GM12878 (cell line): Measurements from ENCODE around the gene FATE1. TPM values are rescaled to one million over a fixed set of nuclear protein-coding genes. Genes with fewer than 3 reads are reported as not detected.

Source experiments
- ATAC-seq: fragments of 200-7000 bp; cut with Tn5 transposase; 3 replicates; pipeline ENCODE4 v1.9.1; 2020; ENCODE audit warnings: mild to moderate bottlenecking, moderate library complexity
- BruUV-seq: library from RNA; stranded (reverse); fragments of 400-500 nt; replicated peaks from 2 replicates; lab custom pipeline; 2021; lab: Mats Ljungman, UMichigan
- CTCF ChIA-PET: fragments of 300-600 bp; sonication (Branson Sonifier 250); formaldehyde crosslinking; extraction: SDS; loops from one replicate; lab custom pipeline; 2021; ENCODE audit warnings: inconsistent platforms; lab: Yijun Ruan, JAX
- POLR2A ChIA-PET: fragments of 350-600 bp; formaldehyde crosslinking; extraction: SDS; loops from one replicate; lab custom pipeline; 2021; ENCODE audit warnings: inconsistent platforms; lab: Charles Lee
- RAD21 ChIA-PET: fragments of 300-600 bp; sonication (Branson Sonifier 250); formaldehyde crosslinking; loops from one replicate; lab custom pipeline; 2023; ENCODE audit warnings: antibody characterized with exemption; ENCODE audit not compliant: unreplicated experiment; lab: Charles Lee
- SMC1A ChIA-PET: fragments of 300-600 bp; sonication (Branson Sonifier 250); formaldehyde crosslinking; loops from one replicate; lab custom pipeline; 2023; ENCODE audit not compliant: unreplicated experiment, uncharacterized antibody; lab: Charles Lee
- DNase-seq: peaks from one replicate; pipeline ENCODE4 v3.0.0-alpha.2; 2011; ENCODE audit warnings: low read depth, low spot score
- FAIRE-seq: peaks from 3 replicates; lab custom pipeline; 2011; peaks lifted over from hg19 to GRCh38; lab: Jason Lieb, UNC
- H2AFZ ChIP-seq: 2 replicates; pipeline ENCODE4 v1.6.0; 2011; ENCODE audit warnings: low read depth, low read length, control low read depth; ENCODE audit not compliant: control insufficient read depth
- H3K27ac ChIP-seq: 2 replicates; pipeline ENCODE4 v1.5.1; 2011; ENCODE audit warnings: control low read depth; ENCODE audit not compliant: control insufficient read depth, insufficient read depth
- H3K27me3 ChIP-seq, 2 experiments: replicated peaks in 1 of 2; 2 replicates each; pipeline versions ENCODE4 v1.6.0 to v1.6.1; 2011; ENCODE audit warnings: low read length in 1 of 2; ENCODE audit not compliant: control insufficient read depth in 2 of 2, insufficient read depth in 2 of 2
- H3K36me3 ChIP-seq, 2 experiments: 2 replicates each; pipeline ENCODE4 v1.5.1; 2011; ENCODE audit warnings: low read length in 1 of 2; ENCODE audit not compliant: control insufficient read depth in 2 of 2, insufficient read depth in 2 of 2
- H3K4me1 ChIP-seq: 2 replicates; pipeline ENCODE4 v1.6.1; 2011; ENCODE audit warnings: mild to moderate bottlenecking, low read length, moderate library complexity, mixed read lengths; ENCODE audit not compliant: control insufficient read depth, insufficient read depth
- H3K4me2 ChIP-seq: 2 replicates; pipeline ENCODE4 v1.6.0; 2011; ENCODE audit warnings: control low read depth; ENCODE audit not compliant: control insufficient read depth, insufficient read depth
- H3K4me3 ChIP-seq: fragments of 200-600 bp; sonication (generic); 2 replicates; pipeline ENCODE4 v1.5.1; 2016
- H3K79me2 ChIP-seq: 2 replicates; pipeline ENCODE4 v1.6.0; 2011; ENCODE audit warnings: low read length; ENCODE audit not compliant: control insufficient read depth, insufficient read depth
- H3K9ac ChIP-seq: 2 replicates; pipeline ENCODE4 v1.8.0; 2011; ENCODE audit warnings: low read length, control low read depth, mixed read lengths; ENCODE audit not compliant: control insufficient read depth, insufficient read depth
- H3K9me3 ChIP-seq: replicated peaks from 3 replicates; pipeline ENCODE4 v1.5.1; 2011; ENCODE audit warnings: mild to moderate bottlenecking, low read length; ENCODE audit not compliant: control insufficient read depth, insufficient read depth
- H4K20me1 ChIP-seq: 2 replicates; pipeline ENCODE4 v1.6.0; 2011; ENCODE audit not compliant: control insufficient read depth, insufficient read depth
- NR2C2 ChIP-seq: IDR thresholded peaks from 2 replicates; pipeline ENCODE4 v1.6.1; 2011; ENCODE audit warnings: borderline replicate concordance, low read depth; ENCODE audit not compliant: control insufficient read depth, insufficient read length
- PAX5 ChIP-seq: IDR thresholded peaks from 2 replicates; pipeline ENCODE4 v1.6.1; 2011; ENCODE audit warnings: low read depth, low read length, borderline replicate concordance
- POLR2AphosphoS5 ChIP-seq: IDR thresholded peaks from 2 replicates; pipeline ENCODE4 v1.6.1; 2011; ENCODE audit warnings: mild to moderate bottlenecking, low read length, inconsistent platforms
- TCF7 ChIP-seq: IDR thresholded peaks from 2 replicates; pipeline ENCODE4 v1.6.1; 2014; ENCODE audit warnings: antibody characterized with exemption, borderline replicate concordance
- ZZZ3 ChIP-seq: IDR thresholded peaks from 2 replicates; pipeline ENCODE4 v1.6.1; 2011; ENCODE audit warnings: low read depth; ENCODE audit not compliant: control insufficient read depth, insufficient read length
- WGBS: methylation state at CpG from one replicate; pipeline ENCODE4 v1.1.6; 2016; ENCODE audit warnings: low lambda C conversion rate; ENCODE audit not compliant: insufficient replicate concordance, insufficient coverage; ENCODE audit errors: missing lambda C conversion rate; 5-methylcytosine and 5-hydroxymethylcytosine counted together
- in situ Hi-C: fragments of 300-500 bp; cut with MboI; formaldehyde crosslinking; loops from 9 replicates; pipeline ENCODE4 v1.14.3; 2018; ENCODE audit warnings: mixed read lengths
- intact Hi-C: fragments of 100-400 bp; cut with micrococcal nuclease; formaldehyde crosslinking; loops from one replicate; pipeline ENCODE4 v1.14.2; 2022; ENCODE audit not compliant: unreplicated experiment
- polyA plus RNA-seq, 11 experiments: library from polyadenylated mRNA; depleted of rRNA in 4 of 11; unstranded in 6 of 11; stranded (reverse) in 5 of 11; fragments of >200 nt; fragmentation: Nextera tagmentation in 4 of 11; fragmentation: Illumina TruSeq in 1 of 11; extraction: Ambion mirVana in 4 of 11; extraction: Trizol in 1 of 11; gene quantifications; 1 replicate in 1 of 11; 2 replicates in 10 of 11; pipeline versions ENCODE4 v1.2.1 to v1.2.3, GENCODE V29; 2011 to 2016; ENCODE audit warnings: inconsistent platforms in 2 of 11, missing spikeins in 2 of 11, low read depth in 1 of 11
- total RNA-seq, 4 experiments: library from RNA; depleted of rRNA in 3 of 4; stranded (reverse); fragments of >200 nt in 3 of 4; fragmentation: Illumina TruSeq in 1 of 4; extraction: Trizol in 1 of 4; gene quantifications; 2 replicates each; pipeline versions ENCODE4 v1.2.1 to v1.2.3, GENCODE V29; 2013 to 2021
- TF ChIP-seq, protein P1 (sequence below): fragments of 450-650 bp; IDR thresholded peaks from 2 replicates; pipeline ENCODE4 v1.6.1; 2017; ENCODE audit warnings: borderline replicate concordance

The FATE1 gene
- total and polyA plus RNA-seq, 10 of the 15 experiments (the other 5 are each of a cell fraction or from before 2014, with no cell fraction given) = 0.26 to 0.28 TPM; not detected in 8

DNA sequence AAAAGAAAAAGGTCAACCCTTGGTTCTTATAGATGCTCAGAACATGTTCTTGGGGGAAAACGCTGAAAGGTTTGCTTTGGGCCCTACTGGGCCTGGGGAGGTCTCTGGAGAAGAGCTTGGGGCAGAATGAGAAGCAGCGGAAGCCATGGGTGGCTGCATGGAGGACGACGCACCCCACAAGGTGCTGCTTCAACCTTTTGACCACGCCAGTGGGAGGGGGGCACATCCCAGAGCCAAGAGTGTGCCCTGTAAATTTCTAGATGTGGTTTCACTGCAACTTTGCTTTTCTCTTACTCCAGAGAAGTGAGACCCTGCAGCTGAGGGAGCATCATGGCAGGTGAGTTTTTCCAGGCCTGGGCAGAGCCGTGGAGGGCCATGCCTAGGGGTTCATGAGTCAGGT is 17.4 kb upstream of the FATE1 start:
- no peaks in the 10 kb centered on the region for H4K20me1 ChIP-seq
- no peak for FAIRE-seq
- DNase-seq = no peak
- H3K4me3 ChIP-seq = no peak overlapping the region
- WGBS = 16% methylated on average over 6 of the region's 6 CpGs
- no peaks in the 10 kb centered on the region for H3K9me3 ChIP-seq
- intact Hi-C loops = no loop called here
- RAD21 ChIA-PET = no interaction called here
- CTCF ChIA-PET = no interaction called here
- no peak overlapping the region for H2AFZ ChIP-seq
- SMC1A ChIA-PET = no interaction called here
- no peak overlapping the region for H3K9ac ChIP-seq
- TF ChIP-seq PAX5 (no peak), POLR2AphosphoS5 (no peak), NR2C2 (no peak), ZZZ3 (no peak)
- TF ChIP-seq, protein P1, sequence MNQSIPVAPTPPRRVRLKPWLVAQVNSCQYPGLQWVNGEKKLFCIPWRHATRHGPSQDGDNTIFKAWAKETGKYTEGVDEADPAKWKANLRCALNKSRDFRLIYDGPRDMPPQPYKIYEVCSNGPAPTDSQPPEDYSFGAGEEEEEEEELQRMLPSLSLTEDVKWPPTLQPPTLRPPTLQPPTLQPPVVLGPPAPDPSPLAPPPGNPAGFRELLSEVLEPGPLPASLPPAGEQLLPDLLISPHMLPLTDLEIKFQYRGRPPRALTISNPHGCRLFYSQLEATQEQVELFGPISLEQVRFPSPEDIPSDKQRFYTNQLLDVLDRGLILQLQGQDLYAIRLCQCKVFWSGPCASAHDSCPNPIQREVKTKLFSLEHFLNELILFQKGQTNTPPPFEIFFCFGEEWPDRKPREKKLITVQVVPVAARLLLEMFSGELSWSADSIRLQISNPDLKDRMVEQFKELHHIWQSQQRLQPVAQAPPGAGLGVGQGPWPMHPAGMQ = no peak
- no peaks in the 10 kb centered on the region for H3K4me1 ChIP-seq
- H3K36me3 ChIP-seq = no peaks in the 10 kb centered on the region
- H3K4me2 ChIP-seq = no peak overlapping the region
- no peaks in the 10 kb centered on the region for H3K79me2 ChIP-seq
- no peak for ATAC-seq
- BruUV-seq = no TSS peak
- H3K27me3 ChIP-seq = no peaks in the 10 kb centered on the region
- POLR2A ChIA-PET = no interaction called here
- no peak overlapping the region for H3K27ac ChIP-seq
- in situ Hi-C loops = loop anchor here (25.0 kb wide), 1 partner anchor 936 kb away; no protein-coding TSS in a partner anchor

- H3K27ac ChIP-seq = no peak overlapping the region
- WGBS = 31% methylated on average over 9 of the region's 9 CpGs
- POLR2A ChIA-PET = no interaction called here
- no peaks in the 10 kb centered on the region for H4K20me1 ChIP-seq
- H3K4me1 ChIP-seq = no peaks in the 10 kb centered on the region
- RAD21 ChIA-PET = no interaction called here
- no peaks in the 10 kb centered on the region for H3K9me3 ChIP-seq
- intact Hi-C loops (no loop called here), in situ Hi-C loops (loop anchor here (25.0 kb wide), 1 partner anchor 937 kb away; no protein-coding TSS in a partner anchor)
- H3K36me3 ChIP-seq = no peaks in the 10 kb centered on the region
- no peak overlapping the region for H3K4me2 ChIP-seq
- DNase-seq = no peak
- no peaks in the 10 kb centered on the region for H3K79me2 ChIP-seq
- CTCF ChIA-PET = no interaction called here
- TF ChIP-seq TCF7 (no peak), POLR2AphosphoS5 (no peak)
- TF ChIP-seq, all 136 proteins: peak for 0
- no peak for ATAC-seq
- BruUV-seq = no TSS peak
- SMC1A ChIA-PET = no interaction called here
- FAIRE-seq = no peak
- no peak overlapping the region for H2AFZ ChIP-seq
- H3K4me3 ChIP-seq = no peak overlapping the region
- no peaks in the 10 kb centered on the region for H3K27me3 ChIP-seq
- H3K9ac ChIP-seq = no peak overlapping the region
Measured at GRCh38 chrX:151699746-151700145, 16.1 kb upstream of the FATE1 start.
